NCI-H446 (cell line): ENCODE data around the gene WIPF2.
A peak's percentile ranks its signal among the peaks of the same experiment; 100 is the strongest.

Experiments
- DNase-seq, 2 experiments: peaks; one replicate each; lab custom pipeline; 2025; lab: John Stamatoyannopoulos, UW

Gene WIPF2

GRCh38 chr17:40326014-40326831 is 107.1 kb downstream of the WIPF2 start:
- DNase-seq = no peak

GRCh38 chr17:40326832-40327199 is 107.7 kb downstream of the WIPF2 start:
- DNase-seq = no peak

GRCh38 chr17:40327244-40327729 is 108.2 kb downstream of the WIPF2 start:
- no peak for DNase-seq

GRCh38 chr17:40327735-40328385 is 108.8 kb downstream of the WIPF2 start:
- DNase-seq = peak in 1 of 2 experiments; percentile 21

GRCh38 chr17:40328386-40328766 is 109.3 kb downstream of the WIPF2 start:
- DNase-seq = no peak

- DNase-seq = peak in 1 of 2 experiments; percentile 68
These were observed 111.0 kb downstream of the WIPF2 start for GRCh38 chr17:40329839-40330794.

- no peak for DNase-seq
These were observed 111.9 kb downstream of the WIPF2 start for GRCh38 chr17:40330850-40331470.

- peak in 1 of 2 experiments; percentile 81 for DNase-seq
These were observed 112.9 kb downstream of the WIPF2 start for GRCh38 chr17:40331743-40332641.
